NCI-H2029 (cell line): Measurements from ENCODE around the gene MTR.

ENCODE experiments used
- DNase-seq: peaks from one replicate; lab custom pipeline; 2025; lab: John Stamatoyannopoulos, UW

The MTR gene

DNA sequence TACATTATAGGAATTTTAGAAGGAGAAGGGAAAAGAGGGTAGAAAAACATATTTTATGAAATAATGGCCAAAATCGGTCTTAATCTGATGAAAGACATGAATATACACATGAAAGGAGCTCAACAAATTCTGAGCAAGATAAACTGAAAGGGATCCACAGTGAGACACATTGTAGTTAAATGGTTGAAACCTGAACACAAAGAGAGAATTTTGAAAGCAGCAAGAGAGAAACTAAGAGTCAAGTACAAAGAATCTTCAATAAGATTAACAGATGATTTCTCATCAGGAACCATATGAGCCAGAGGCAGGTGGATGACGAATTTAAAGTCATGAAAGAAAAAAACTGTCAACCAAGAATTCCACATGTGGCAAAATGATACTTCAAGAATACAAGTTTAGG, 15.8 kb upstream of the MTR start:
- no peak for DNase-seq

DNA sequence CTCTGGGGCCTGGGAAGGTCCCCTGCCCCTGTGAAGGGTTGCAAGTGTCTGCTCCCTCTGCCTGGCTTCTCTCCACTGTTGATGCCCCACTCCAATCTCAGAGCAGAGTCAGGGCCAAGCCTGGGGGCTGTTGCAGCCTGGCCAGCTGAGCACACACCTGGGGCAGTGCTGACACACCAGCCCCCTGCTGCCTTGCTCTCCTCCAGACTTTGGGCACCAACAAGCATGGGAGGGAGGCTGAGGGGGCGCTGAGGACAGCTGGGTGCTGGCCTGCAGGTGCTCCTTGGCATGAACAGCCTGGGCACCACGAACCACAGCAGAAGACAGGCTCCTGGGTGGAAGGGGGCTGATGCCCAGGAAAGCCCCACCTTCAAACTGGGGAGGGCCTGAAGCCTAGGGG, 9.6 kb upstream of the MTR start:
- DNase-seq, result no peak

DNA sequence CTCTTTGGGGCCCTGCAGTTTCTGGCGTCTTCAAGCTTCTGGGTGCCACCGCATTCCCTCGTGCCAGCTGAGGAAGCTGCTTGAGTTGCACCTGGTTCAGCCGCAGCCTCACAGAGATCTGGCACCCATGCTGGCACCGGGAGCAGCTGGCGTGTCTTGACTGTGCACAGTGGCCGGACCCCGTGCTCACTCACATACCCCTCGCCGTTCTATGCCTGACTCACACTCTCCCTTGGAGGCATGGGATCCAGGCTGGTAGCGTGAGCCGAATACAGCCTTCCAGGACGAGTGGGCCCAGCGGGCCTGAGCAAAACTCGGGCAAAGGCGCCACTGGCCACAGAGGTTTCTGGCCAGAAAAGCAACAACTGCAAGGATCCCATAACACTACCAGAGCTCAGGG, 8.6 kb upstream of the MTR start:
- no peak for DNase-seq

DNA sequence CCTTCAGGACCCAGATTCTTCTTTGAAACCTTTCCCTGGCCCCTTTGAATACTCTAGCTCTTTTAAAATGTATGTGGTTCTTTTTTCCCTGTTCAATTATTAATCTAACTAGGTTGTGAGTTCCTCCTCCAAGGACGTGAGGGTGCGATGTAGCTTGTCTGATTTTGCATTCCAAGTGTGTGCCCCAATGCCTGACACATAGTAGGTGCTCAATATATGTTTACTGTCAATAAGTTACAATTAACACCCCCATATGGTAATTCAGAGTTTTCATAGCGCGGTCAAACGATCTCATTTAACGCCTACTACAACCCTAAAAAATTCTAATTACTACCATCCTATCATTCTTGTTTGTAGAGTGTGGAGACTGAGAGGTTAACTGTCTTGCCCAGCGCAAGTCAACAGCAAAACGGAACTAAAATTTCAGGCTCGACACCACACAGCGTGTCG, 482 bp upstream of the MTR start:
- DNase-seq, result no peak

DNA sequence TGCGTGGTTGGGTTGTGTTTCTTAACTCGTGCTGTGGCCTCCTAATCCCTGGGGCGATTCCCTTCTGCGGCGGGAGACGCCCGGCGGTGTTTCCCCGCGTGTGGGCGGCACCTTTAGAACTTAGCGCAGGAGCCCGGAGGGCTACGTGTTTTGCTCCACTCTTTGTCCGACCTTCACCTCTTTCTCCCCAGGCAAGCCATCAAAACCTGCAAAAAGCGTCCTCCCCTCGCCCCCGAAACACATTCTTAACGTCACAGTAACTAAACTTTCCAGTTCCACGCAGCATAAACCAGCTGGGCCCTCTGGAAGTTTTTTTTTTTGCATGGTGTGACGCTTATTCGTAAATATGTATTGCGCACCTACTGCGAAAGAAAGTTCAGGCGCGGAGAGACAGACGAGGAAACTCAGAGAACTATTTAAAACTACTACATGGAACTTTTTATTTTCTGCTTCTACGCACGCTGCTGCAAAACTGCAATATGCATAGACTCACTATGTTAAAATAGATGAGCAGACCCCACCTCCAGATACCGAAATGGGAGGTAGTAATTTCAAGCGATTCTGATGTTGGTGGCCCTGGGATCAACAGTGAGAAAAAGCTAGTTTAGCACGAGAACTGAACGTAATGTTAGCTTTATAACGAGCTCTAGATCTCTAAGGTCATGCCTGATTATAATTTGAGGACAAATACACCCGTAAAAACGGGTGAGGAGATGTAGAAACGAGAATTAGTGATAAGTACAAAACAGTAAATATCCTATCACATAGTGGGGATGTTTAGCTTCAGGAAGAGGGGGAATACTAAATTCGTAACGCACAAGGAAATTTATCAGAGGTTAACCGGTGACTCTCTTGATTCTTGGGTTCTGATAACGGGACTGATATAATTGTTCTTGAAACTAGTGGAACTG, 920 bp downstream of the MTR start:
- no peak for DNase-seq

DNA sequence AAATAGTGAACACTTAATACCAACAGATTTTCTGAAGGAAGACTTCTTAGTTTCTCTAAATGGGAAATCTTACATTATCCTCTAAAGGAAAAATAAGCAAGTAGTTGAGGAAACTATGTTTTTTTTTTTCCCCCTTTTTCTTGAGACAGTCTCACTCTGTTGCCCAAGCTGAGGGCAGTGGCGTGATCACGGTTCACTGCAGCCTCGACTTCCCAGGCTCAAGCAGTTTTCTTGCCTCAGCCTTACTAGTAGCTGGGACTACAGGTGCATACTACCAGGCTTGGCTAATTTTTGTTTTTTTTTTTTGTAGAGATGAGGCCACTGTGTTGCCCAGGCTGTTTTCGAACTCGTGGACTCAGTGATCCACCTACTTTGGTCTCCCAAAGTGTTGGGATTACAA, 3.9 kb downstream of the MTR start:
- DNase-seq, result no peak

DNA sequence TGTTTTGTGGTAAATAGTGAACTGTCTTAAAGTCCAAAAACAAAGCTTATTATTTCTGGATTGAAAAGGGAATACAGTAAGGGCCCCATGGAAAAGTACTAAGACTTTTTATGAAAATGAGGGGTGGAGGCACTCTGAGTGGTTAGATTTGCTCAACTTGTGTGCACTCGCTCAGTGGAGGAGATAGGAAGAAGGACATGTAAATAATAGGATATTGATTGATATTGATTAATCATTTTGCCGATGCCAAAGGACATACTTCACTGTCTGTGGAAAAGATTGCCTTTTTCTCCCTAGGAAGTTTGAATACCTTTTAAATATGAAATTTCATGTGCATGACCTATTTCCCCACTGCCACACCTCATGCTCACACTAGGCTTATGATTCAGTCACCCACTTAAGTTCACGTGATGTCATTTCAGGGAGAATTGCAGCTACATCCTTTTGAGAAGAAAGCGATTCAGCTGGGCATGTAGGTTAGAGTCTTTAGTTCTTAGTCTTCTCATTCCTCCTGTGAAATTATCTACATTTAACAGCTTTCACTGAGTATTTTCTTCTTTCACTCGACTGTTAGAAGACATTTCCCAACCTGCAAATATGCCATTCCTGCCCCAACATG, 5.0 kb downstream of the MTR start:
- no peak for DNase-seq

DNA sequence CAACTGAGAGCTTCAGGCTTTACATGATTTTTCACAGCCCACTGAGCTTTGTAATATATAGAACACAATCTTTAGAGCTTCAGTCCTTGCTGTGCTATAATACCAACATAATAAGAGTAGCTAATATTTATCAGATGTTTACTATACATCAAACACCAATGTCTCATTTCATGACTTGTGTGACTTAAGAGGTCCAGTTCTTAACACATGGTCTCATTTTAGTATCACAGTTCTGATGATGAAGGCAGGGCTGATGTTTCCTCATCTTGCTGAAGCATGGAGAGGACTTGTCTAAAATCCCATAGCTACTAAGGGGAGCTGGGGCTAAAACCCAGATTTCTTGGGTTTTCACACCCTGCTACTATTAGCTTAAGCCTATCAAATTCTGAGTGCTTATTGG, 5.5 kb downstream of the MTR start:
- no peak for DNase-seq

DNA sequence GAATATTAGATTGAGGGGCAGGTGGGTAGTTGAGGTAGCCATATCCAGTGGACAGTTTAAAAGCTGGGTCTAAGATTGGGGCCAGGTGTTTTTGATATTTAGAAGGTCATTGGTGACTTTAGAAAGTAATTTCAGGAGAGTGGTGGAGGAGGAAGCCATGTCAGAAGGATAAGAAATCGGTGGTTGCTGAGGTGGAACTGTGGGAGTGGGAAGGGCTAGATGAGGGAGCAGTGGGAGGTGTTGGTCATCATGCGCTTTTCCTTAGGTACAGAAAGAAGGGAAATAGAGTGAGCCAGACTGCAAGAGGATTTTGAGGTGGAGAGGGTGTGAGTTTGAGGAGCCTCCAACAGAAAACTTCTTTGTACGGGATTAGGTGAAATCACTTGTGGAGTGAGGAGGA, 7.2 kb downstream of the MTR start:
- no peak for DNase-seq

DNA sequence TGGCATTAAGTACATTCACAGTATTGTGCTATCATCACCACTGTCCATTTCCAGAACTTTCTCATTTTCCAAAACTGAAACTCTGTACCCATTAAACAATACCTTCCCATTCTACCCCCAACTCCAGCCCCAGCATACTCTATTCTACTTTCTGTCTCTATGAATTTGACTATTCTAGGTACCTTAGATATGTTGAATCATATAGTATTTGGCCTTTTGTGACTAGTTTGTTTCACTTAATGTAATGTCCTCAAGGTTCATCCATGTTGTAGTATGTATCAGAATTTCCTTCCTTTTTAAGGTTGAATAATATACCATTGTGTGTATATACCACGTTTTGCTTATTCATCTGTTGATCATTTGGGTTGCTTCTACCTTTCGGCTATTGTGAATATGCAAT, 11.5 kb downstream of the MTR start:
- no peak for DNase-seq

DNA sequence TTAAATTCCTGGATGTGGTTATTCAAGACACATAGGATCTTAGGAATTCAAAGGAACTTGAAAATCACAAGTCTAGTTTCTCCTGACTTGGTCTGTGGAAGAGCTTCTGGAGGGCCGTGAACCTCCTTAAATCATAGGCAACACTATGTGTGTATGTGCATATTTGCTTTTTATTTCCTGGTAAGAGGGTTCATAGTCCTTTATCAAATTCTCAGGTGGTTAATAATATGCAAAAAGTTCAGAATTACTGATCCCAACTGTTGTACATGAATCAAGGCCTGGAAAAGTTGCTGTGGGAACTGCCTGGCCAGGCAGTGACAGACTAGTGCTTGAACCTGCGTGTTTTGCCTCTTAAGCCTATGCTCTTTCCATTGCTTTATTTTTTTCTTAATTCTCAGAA, 12.9 kb downstream of the MTR start:
- no peak for DNase-seq

DNA sequence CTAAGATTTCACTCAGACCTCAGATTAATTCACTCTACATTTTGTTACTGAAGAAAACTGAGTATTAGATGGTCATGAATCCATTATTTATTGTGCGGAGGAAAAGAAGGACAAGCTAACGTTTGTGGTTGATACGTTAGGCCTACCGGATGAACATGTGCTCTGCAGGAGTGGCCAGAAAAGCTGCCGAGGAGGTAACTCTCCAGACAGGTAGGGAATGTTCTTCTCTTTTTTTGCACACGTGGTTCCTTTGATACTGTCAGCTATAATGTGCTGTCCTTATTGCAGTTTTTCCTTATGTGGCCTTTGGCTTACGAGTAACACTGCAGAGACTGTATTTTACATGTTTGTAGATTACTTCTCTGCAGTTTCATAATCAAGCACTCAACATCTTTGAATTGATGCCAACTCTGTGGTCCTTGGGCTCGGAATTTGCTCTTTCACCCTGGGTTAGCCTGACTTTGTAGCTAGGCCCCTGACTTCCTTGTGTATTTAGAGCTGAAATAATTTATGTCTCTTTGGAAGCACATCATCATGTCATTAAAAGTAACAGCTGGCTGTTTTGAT, 13.6 kb downstream of the MTR start:
- DNase-seq, result no peak

DNA sequence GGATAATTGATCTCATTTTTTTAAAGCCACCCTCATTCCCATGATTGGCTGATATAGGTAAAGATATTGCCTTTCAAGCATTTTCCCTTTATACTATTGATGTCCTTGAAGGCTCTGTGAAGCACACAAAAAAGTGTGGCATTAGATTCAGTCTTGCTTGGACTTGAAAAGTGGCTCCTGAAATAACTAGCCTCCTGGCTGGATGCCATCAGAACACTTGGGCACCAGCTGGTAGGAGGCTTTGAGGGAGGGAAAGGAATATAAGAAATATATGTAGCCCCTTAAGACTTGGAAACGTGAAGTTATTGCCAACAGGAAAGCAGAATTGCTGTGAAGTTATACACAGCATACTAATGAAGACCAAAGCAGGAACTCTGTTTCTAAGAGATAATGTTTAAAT, 14.1 kb downstream of the MTR start:
- DNase-seq, result no peak

DNA sequence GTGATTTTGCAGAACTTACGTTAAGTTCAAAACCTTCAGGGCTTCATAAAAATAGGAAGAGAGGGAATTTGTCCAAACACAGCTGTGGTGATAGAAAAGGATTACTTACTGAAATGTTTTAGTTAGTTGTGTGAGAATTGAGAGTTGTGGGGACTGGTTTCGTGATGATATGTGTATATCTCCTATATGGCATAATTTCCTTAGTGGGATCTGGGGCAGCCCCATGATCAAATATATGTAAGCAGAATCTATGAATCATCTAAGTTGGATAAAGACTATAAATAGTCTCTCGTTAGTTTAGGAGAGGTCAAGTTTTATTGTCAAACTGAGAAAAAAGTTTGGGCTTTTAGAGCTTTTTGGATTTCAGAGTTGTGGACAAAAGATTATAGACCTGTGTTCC, 14.9 kb downstream of the MTR start:
- no peak for DNase-seq

DNA sequence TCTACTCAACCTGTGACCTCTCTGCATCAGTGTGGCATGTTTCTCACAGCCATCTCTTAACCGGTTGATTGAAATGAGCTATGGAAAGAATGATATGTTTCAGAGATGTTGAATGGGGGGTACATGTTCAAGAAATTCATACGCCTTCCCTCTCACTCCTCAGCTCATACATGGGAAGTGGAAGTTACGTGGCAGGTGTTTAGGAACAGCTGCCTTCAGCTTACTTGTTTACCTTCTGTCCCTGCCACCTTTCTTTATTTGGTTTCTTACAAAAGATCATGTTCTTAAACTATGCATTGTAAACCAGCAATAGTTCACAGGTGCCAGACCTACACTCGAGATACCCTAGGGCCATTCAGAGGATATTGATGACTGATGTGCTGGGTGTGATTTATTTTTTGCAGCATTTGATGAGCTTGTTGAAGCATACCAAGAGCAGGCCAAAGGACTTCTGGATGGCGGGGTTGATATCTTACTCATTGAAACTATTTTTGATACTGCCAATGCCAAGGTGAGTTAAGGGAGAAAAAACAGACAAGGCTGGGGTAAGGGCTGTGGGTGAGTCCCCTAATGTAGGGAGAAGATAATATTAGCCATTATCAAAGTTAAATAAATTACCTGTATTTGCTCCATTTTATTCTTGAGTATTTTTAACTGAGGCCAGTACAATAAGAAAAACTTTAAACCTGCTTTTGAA, 17.4 kb downstream of the MTR start:
- DNase-seq, result no peak

DNA sequence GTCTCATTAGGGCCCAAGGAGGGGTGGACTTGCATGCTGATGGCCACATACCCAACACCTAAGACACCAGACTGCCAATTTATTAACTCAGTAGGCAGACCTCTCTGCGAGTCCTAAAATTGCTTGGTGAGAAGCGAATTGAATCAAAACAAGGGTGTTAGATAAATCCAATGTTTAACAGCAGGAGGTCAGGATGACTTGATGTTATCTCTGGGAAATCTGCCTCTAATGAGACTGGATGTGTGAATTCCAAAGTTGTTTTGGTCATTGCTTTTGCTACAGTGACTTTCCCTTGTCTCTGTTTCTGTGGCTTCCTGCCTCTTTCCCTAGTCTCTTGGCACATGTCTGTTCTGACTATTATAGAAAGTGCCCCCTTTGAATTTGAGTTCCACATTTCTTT, 20.8 kb downstream of the MTR start:
- DNase-seq, result no peak

DNA sequence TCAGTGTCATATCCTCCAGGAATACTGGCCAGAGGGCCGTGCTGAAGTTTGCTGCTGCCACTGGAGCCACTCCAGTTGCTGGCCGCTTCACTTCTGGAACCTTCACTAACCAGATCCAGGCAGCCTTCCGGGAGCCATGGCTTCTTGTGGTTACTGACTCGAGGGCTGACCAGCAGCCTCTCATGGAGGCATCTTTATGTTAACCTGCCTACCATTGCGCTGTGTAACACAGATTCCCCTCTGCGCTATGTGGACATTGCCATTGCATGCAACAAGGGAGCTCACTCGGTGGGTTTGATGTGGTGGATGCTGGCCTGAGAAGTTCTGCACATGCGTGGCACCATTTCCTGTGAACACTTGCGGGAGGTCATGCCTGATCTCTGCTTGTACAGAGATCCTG, 24.8 kb downstream of the MTR start:
- no peak for DNase-seq

DNA sequence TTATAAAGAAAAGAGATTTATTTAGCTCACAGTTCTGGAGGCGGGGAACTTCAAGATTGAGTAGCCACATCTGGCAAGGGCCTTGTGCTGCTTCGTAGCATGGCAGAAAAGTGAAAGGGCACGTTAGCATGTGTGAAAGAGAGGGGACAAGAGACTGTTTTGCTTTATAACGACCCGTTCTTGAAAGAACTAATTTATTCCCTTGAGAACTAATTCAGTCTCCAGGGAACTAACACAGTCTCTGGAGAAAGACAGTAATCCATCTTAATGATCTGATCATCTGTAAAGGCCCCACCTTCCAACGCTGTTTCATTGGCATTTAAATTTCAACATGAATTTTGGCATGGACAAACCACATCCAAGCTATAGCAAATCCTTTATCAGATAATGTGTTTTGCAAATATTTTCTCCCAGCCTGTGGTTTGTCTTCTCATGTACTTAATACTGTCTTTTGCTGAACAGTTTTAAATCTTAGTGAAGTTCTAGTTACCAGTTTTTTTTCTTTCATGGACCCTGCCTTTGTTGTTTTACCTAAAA, 26.1 kb downstream of the MTR start:
- no peak for DNase-seq

DNA sequence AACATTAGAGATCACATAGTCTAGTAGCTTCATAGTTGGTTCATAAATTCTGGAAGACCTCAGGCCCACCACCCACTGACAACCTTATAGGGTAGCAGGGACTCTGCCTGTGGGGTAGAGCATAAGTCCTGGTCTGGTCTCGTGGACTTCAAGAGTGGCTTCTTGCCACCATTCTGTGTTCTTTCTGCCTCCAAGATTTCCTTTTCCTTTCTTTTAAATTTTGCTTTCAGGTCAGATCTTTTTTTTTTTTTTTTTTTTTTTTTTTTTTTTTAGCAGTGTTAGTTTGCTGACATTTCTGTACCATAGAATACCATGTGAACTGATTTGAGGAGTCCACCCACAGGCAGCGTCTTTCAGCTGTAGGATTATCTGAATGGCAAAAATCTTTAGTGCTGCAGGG, 28.5 kb downstream of the MTR start:
- DNase-seq, result no peak

DNA sequence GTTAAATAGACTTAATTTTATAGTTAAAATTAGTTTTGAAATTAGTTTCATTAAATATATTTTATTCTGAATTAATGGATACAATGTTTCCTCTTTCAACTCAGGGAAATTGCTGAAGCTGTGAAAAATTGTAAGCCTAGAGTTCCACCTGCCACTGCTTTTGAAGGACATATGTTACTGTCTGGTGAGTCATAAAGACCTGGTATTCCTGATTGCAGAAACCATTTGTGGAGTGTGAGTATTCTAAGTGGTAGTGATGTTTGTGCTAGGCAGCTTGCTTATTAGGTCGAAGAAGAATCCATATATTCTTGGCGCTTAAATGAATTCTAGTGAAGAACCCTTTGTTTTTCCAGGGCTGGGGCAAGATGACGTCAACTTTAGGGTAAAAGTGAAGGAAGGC, 34.0 kb downstream of the MTR start:
- DNase-seq, result no peak

DNA sequence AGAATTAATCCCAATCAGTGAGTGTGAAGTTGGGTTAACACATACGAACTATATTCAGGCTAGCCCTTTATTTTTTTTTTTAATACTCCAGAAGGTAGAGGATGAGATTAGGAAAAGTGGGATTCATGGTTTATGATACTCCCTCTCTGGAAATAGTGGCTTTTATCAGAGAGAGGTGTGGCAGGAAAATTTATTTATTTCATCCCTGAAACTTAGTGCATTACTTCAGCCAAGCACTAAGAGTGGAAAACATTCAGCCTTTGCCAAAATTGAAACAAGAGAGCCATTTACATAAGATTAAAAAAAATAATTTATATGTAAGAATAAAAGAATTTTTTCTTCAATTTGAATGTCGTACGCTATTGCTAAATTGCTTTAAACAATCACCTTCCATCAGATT, 35.0 kb downstream of the MTR start:
- no peak for DNase-seq

DNA sequence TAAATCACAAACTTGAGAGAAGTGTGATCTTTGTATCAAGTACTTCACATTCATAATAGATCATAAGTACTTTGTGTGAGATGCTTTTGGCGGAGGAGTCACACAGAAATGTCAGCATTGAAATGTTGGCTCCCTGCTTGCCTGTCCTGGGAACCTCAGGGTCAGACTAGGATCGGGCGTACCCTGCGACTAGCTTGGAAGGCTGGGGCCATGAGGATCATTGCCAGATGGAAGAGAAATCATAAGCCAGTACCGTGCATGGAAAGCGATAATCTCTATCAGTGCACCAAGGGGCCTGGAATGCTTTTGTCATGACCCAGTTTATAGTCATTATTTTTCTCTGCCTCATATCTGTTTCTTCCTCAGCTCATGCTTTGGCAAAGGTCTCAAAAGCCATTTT, 35.5 kb downstream of the MTR start:
- DNase-seq, result no peak

DNA sequence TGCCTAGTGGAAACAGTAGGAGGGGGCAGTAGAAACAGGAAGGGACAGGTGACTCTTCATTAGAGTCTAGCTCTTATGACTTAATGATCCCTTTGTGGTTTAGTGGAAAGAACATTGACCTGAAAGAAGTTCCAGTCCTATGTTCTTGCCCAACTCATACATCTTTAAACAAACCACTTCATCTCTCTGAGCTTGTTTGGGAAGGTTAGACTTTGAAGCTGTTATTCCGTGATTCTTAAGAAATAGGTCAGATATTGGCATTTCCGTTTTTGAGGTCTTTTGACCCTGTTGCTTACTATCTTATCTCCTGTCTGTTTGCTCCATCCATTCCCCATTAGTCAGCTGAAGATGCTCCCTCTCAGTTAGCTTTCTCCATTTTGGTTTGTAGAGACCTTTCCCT, 38.5 kb downstream of the MTR start:
- no peak for DNase-seq
